Stimulated activated CD8-positive, alpha-beta memory T cell treated with anti-CD3 and anti-CD28 coated beads, Interleukin-2, amount 100 ng/mL, for 1 hour (primary cell): ENCODE measurements around the gene GUCA2B.

Experiments
- DNase-seq, 2 donors: peaks; one replicate each; pipeline ENCODE4 v3.0.0-alpha.2; 2020; ENCODE audit warnings: low read depth in 2 of 2

GUCA2B gene

DNA sequence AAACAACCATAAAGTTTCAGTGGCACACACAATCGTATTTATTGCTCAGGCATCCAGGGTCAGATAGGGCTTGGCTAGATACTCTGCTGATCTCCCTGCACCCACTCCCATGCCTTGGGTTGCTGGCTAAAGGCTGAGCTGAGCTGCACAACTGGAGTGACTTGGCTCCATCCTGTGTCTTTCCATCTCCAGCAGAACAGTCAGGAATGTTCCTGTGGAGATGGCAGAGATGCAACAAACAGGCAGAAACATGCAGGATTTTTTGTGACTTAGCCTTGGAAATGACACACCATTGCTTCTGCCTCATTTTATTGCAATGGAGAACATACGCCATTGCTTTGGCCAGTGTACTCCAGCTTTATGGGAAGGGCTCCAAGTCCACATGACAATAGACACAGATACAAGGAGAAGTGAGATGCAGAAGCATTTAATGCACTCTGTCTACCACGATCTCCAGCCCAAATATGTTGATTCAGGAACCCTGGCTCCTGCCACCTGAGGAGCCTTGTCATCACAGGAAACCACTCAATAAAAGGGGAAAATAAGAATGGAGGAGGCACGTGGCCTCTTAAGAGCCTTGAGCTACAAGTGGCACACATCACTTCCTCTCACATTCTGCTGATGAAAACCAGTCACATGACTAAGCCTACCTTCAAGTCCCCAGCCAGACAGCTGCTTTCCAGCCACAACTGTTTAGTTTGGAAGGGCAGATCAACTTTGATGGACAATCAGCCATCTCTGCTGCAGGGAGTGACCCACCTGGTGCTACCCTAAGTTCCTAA is 10.1 kb upstream of the GUCA2B start:
- no peak for DNase-seq

DNA sequence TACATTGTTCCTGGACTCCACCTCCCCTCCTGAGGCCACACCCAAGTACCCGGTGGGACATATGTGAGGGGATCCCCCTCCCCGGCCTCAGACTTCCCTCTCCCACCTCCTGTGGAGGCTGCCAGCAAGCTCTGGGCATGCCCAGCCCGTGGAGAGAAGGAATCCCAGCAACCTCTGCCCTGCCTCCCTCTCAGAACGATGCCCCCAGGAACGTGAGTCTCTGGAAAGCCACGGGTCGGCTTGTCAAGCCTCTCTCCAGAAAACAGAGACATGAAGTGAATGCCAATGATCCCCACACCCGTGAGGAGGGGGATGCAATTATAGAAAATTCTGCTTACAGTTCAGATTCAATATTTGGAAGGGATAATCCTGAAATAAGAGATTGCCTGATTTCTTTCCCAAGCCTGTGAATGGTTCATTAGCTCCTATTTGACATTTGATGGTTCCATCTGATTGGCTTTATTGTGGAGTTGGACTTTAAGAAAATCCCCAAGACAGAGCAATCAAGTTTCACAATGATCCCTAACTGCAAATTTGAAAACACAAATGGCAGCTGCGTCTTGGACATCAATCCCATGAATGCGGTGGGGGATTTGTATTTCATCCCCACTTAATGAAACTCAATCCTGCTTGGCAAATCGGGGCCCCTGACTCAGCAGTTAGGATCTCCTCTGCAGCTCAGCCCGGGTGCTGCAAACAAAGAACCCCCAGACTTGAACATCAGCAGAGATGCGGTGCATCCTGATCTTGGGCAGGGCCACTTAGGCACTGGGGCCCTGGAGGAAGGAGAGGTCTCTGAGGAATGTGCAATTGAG is 9.1 kb upstream of the GUCA2B start:
- DNase-seq: no peak

DNA sequence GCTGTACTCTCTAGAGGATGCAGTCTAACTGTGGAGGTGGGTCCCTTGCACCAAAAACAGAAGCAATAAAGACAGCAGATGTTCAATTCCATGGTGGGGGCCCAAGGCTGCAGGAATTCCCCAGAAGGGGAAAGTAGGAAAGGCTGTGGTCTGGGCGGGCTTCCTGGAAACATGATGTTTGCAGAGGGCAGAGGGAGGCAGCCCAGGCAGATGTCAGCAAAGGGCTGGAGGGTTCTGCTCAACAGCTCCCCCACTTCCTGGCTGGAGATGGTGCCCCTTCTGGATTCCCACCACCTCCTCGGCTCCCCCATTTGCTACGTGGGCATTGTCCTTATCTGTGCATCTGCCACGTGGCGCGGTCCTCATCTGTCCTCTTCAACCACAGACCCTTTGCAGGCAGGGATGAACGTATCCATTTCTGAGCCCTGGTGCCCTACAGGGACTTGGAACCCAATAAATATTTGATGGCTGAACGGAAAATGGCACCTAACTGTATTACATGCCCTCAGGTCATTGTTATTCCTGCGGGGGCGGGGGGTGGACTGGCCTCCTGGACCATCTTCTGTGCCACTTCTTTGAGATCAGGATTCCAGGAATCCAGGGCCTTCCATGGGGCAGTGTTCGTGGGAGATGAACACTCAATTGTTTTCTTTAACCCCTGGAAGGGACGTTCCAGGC is 8.4 kb upstream of the GUCA2B start:
- no peak for DNase-seq

DNA sequence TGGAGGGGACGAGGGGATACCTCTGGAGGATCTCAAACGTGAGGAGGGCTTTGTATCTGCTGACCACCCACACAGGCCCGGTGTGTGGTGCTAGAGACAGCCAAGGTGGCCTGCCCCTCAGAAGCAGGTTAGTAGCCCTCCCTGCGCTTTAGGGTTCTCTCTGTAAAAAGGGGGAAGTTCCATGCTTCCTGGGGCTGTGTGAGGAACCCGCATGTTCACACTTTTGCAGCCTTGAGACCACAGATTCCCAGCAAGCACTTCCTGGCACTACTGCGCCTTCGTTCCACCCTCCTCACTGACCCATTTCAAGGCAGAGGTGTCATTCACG is 7.9 kb upstream of the GUCA2B start:
- DNase-seq: no peak

DNA sequence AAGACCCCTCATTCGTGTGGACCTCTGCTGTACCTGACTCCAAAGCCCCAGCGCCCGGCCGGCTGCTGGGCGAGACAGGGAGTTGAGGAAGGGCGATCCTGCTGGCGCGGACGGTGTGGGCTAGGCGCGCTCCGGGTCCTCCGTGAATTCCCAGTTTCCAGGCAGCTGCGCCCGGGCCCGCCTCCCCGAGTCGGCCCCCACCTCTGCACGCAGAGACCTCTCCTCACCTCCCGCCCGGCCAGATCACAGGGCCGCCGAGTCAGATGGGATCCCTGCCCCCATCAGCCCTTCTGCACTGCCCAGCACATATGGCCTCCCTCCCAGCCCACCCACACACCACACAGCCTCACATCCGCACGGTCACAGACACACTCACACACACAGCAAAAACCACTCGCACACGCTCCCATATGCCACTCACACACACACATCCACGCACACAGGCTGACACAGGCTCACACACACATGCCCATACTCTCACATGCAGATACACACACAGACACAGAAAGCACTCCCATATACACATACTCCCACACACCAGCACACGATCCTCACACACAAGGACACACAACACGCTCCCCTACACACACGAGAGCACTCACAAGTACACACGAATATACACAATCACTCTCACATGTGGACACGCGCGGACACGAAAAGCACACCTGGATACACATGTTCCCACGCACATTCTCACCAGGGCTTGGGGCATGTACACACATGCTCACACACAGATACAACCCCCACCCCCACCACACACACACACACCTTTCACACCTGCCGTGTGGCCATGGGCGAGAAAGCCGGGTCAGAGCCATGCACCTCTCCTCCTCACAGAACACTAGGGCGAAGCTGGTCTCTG is 7.2 kb upstream of the GUCA2B start:
- no peak for DNase-seq

DNA sequence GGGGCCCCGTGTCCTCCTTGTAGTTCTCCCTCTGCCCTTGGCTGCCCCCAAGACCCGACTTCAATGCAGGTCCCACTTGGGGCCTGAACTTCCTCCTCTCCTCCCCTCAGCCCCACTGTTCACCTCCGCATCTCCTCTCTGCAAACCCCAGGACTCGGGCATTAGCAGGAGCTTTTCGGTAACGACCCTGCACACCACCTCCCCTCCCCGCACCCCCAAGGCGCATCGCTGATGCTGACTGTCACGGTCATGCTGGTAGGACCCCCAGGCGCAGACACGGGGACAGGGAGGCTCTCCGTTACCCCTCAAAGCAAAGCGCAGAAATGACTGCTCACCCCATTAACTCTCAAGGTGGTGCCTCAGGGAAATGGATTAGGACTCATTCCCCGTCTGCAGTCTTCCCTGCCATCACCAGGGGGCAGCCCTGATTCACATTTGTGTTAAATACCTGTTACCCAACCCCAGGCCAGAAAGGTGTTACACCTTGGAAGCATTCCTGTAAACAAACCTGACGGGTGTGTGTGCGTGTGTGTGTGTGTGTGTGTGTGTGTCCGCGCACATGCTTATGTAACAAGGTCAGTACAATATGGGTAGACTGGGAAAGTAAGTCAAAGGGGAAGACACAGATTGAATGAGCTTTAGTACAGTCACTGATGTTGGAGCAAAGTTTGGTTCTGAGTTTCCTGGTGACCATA is 6.4 kb upstream of the GUCA2B start:
- peak; percentile 27 to 38 for DNase-seq

DNA sequence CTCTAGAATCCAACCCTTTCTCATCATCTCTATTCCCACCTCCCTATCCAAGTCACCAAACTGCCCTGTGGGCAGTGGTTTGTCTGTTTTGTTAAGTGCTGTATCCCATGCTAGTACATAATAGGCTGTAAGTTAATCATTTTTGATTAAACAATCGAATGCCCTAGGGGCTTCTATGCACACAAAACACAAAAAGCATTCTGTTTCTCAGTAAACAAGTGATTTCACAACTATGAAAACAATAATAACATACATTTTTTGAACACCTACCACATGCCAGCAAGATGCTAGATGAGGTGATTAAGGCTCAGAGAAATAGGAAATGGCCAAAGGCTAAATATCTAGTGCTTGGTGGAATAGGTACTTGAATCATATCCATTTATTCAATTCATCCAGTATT is 5.0 kb upstream of the GUCA2B start:
- no peak for DNase-seq

DNA sequence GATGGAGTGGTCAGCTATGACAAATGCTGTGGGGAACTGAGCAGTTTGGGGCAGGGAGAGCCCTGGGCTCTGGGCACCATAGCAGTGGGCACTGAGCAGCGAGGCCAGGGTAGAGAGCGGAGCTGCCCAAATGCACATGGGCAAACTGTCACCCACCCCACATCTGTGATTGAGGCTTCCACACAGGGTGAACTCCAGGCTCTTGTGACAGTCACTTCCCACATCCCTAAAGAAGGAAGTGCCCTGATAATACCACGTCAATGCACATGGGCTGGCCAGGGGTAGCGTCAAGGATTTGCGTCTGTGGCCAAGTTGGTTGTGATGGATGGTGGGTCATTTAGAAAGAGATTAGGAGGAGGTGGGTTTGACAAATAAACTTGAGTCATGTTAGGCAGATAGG is 2.6 kb upstream of the GUCA2B start:
- DNase-seq: no peak

DNA sequence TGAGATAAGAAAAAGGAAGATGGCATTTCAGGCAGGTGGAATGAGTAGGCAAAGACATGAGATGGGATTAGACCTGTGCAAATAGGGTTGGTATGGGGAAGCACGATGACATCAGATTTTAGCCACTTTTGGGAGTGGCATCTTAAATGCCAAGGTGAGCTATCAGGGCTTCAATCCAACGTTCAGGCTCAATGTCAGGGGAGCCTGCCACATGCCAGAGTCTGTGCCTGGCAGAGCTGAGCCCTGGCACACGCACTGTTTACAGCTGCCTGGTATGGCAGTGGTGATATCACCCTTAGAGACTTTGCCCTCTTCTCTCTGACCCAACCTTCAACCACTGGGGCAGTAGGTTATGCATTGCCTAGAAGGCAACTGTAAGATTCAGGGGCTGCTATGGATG is 1.1 kb upstream of the GUCA2B start:
- no peak for DNase-seq

DNA sequence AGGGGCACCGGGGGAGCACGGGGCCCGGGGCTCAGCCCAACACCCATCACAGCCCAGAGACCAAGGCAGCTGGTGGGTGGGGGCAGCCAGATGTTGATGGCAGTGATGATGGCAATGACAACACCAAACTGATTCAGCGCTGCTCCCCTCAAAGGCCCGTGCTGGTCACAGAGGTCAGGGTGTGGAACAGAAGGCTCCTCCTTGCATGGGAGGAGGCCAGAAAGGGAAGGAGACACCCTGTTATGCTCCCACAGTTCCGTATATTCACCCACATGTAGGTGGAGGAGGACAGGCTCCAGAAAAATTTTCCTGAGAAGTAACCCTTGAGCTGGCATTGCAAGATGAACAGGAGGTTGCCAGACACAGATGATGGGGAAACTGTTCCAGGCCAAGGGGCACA is 414 bp downstream of the GUCA2B start:
- DNase-seq: no peak

DNA sequence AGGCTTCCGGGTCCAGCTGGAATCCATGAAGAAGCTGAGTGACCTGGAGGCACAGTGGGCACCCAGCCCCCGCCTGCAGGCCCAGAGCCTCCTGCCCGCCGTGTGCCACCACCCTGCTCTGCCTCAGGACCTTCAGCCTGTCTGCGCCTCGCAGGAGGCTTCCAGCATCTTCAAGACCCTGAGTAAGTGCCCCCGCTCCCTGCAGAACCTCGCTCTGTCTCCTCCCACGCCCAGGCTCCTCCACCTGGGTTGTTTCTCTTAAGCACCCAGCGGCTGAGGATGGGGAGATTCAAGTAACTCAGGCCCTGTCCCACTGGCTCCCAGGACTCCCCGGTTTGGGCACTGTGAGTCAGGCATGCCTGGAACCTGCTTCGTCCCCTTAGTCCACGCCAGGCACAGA is 1.5 kb downstream of the GUCA2B start:
- no peak for DNase-seq

DNA sequence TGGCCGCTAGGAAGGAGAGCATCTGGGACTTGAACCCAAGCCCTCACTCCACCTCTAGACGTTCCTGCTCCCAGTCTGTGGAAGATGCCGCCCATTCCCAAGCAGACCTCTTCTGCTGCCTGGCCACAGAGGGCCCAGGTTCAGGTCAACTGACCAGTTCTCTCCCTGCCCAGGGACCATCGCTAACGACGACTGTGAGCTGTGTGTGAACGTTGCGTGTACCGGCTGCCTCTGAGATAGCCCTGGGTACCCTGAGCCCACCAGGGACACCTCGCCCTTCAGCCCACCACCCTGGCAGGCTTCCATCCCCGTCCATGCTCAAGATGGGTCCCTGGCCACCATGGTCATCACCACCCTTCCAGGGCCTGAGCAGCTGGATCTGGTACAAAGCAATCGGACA is 2.2 kb downstream of the GUCA2B start:
- DNase-seq: no peak

DNA sequence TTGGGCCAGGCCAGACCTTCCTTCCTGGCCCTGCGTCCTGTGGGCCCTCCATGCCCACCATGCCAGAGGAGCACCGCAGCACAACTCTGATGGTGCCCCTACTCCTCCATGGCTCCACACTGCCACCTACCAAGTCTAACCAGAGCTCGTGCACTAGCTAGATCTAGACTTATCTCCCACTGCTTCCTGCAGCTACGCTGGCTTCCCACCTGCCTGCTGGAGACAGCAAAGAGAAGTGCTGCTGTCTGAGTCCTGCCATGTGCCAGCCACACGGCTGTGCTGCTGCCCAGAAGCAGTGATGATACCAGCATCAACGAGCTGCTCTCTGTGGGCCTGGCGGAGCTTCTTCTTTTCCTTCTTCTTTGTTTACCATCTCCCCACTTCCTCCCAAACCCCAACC is 4.5 kb downstream of the GUCA2B start:
- DNase-seq: no peak

DNA sequence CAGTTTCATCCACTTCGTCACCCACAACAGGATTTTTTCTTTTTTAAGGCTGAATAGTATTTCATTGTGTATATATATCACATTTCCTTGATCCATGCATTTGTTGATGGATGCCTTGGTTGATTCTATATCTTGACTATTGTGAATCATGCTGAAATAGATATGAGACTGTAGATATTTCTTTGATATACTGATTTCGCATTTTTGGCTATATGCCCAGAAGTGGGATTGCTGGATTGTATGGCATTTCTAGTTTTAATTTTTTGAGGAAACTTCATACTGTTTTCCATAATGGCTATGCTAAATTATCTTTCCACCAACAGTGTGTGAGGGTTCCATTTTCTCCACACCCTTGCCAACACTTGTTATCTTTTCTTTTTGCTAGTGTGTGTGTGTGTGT is 5.0 kb downstream of the GUCA2B start:
- no peak for DNase-seq

DNA sequence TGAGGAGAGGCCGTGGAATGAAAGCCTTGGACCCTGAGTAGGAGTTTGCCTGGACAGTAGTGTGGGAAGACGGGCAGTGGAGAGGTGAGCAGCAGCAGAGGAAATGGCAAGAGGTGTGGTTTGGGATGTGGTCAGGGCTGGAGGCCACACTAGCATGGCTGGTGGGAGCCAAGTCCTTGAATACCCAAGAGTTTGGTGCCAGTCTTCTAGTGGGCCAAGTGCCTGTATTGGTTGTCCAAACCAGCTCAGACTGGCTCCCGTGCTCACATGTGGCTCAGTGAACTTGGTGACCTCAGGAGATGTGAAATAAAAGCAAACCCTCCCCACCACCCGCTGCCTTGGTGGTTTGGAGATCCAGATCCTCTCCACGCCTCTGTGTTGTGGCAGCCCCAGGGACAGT is 9.0 kb downstream of the GUCA2B start:
- DNase-seq: no peak

DNA sequence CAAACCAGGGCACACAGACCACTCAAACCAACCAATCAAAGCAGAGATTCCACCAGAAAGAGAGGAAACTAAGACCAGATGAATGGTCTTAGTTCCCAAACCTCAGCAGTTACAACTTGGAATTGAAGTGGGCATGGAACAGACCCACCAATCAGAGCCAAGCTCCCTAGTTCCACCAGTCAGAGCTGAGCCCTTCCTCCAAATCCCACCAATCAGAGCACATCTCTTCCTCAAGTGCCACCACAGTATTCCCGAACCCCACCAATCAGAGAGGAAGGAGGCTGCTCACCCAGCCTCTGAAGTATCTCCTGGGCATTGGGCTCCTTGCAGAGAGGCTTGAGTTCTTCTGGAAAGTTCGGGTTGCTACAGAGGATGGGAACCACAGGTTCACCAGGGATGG is 9.9 kb downstream of the GUCA2B start:
- DNase-seq: no peak

DNA sequence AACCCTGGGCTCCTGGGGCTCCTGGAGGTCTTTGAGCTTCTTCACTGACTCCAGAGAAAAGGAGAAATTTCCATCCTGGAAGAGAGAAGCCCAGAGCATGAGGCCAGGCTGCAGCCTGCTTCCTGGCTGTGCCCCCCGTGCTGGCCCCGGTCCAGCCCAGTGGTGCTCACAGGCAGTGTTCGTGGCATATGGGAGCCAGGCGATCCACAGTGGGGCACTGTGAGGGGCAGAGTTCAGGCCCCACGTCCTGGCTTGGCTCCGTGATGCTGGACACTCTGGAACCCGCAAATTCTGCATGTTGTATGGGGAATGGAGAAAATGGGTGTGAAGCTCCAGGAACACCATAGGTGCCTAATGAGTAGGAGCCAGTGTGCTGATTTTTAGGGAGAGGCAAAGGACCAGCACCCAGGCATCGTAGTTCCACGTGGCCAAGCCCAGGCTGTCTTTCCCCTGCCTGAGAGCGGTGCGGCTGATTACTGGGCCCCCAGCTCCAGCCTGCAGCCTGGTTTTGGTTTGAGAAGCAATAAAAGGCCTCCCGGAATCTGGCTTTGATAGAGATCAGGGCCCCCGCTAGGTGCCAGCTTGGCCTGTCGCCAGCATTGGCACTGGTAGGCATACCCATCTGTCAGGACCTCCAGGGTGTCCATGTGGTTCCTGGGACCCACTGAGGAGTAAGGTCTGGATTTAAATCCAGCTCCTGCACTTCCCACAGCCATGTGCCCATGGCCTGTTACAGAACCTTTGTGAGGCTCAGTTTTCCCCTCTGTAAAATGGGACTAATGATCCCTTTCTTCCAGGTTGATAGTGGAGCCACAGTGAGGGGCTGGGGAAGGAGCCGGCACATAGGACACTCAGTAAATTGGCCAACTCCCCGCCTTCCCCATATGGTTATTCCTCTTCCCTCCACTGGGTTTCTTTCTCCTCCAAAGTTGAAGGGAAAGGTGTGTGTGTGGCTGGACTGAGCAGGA is 10.6 kb downstream of the GUCA2B start:
- no peak for DNase-seq

DNA sequence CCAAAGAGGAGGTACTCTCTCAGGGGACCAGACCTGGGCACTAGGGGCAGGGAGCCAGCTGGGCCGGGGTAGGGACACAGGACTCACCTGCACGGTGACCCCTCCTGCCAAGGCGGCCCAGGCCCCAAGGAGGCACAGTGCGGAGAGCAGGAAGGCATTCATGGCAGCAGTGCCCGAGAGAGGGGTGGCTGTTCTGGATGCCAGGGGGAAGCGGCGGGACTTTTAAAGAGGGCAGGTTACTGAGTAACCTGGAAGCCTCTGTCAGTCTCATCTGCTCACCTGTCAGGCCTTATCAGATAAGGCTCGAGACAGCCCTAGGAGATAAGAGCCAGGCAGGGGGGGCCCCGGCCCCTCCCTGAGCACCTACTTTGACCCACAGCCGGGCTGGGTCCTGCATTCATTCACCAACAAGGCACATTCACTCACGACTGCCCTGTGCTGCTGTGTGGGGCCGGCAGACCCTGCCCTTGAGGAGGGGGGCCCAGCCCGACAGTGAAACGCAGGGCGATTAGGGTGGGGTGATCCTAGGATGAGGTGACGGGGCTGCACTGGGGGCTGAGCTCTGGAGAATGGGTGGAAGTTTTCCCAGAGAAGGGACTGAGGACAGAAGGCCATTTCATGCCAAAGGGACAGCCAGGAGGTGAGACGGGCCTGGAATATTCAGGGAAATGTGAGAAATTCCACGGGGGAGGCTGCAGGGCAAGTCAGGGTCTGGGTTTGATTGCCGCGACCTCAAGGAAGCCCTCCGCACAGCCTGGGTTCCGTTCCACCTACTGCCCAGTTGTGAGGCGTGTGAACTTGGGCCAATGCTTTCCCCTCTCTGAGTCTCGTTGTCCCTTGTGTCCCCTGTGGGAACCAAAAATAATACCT is 11.6 kb downstream of the GUCA2B start, which contains the start of gene GUCA2A:
Gene GUCA2A (minus strand): TSS at position 195 of the 870 bp plus-strand sequence. CDS start 33 bp downstream, at position 162.
- DNase-seq: no peak
